ENCODE results near the gene DSTN. TPM values are rescaled to one million over a fixed set of nuclear protein-coding genes. Genes with fewer than 3 reads are reported as not detected.
A peak's percentile ranks its signal among the peaks of the same experiment; 100 is the strongest.

Gene DSTN
- total RNA-seq, 1 donor from 2014 or later, result 149 TPM

- no peak for TF ChIP-seq CTCF (IDR thresholded peaks at IDR 0.05; ENCODE audit: insufficient read depth, low read length, severe bottlenecking)
- FAIRE-seq (peak; percentile 73), DNase-seq (ENCODE audit: low read depth) (no peak)
- H3K4me3 ChIP-seq (ENCODE audit: low read depth, low read length), result no peak overlapping the region
- peaks cover 49% of the 10 kb centered on the region for H3K36me3 ChIP-seq (ENCODE audit: control insufficient read depth, insufficient read depth, low read length)
- no peaks in the 10 kb centered on the region for H3K27me3 ChIP-seq (ENCODE audit: control insufficient read depth, insufficient read depth, low read length)
These were observed 69.0 kb downstream of the DSTN start for GRCh38 chr20:17638835-17639407.

- no peaks in the 10 kb centered on the region for H3K27me3 ChIP-seq (ENCODE audit: control insufficient read depth, insufficient read depth, low read length)
- DNase-seq (ENCODE audit: low read depth) (no peak), FAIRE-seq (no peak)
- peaks cover 41% of the 10 kb centered on the region for H3K36me3 ChIP-seq (ENCODE audit: control insufficient read depth, insufficient read depth, low read length)
- no peak for TF ChIP-seq CTCF (IDR thresholded peaks at IDR 0.05; ENCODE audit: insufficient read depth, low read length, severe bottlenecking)
- H3K4me3 ChIP-seq (ENCODE audit: low read depth, low read length), result no peak overlapping the region
These were observed 70.4 kb downstream of the DSTN start for GRCh38 chr20:17640146-17640874.

- no peak overlapping the region for H3K4me3 ChIP-seq (ENCODE audit: low read depth, low read length)
- DNase-seq (ENCODE audit: low read depth) (no peak), FAIRE-seq (no peak)
- no peaks in the 10 kb centered on the region for H3K27me3 ChIP-seq (ENCODE audit: control insufficient read depth, insufficient read depth, low read length)
- TF ChIP-seq CTCF (IDR thresholded peaks at IDR 0.05; ENCODE audit: insufficient read depth, low read length, severe bottlenecking), result no peak
- peaks cover 36% of the 10 kb centered on the region for H3K36me3 ChIP-seq (ENCODE audit: control insufficient read depth, insufficient read depth, low read length)
These were observed 71.1 kb downstream of the DSTN start for GRCh38 chr20:17640875-17641378.

- DNase-seq (ENCODE audit: low read depth) (no peak), FAIRE-seq (no peak)
- Histone ChIP-seq H3K4me3 (ENCODE audit: low read depth, low read length) (no peak overlapping the region), H3K36me3 (ENCODE audit: control insufficient read depth, insufficient read depth, low read length) (peaks cover 30% of the 10 kb centered on the region), H3K27me3 (ENCODE audit: control insufficient read depth, insufficient read depth, low read length) (no peaks in the 10 kb centered on the region)
- no peak for TF ChIP-seq CTCF (IDR thresholded peaks at IDR 0.05; ENCODE audit: insufficient read depth, low read length, severe bottlenecking)
These were observed 71.7 kb downstream of the DSTN start for GRCh38 chr20:17641520-17641964.

GRCh38 chr20:17641993-17642392 is 72.1 kb downstream of the DSTN start:
- TF ChIP-seq CTCF (IDR thresholded peaks at IDR 0.05; ENCODE audit: insufficient read depth, low read length, severe bottlenecking), result no peak
- Histone ChIP-seq H3K27me3 (ENCODE audit: control insufficient read depth, insufficient read depth, low read length) (no peaks in the 10 kb centered on the region), H3K36me3 (ENCODE audit: control insufficient read depth, insufficient read depth, low read length) (peaks cover 25% of the 10 kb centered on the region), H3K4me3 (ENCODE audit: low read depth, low read length) (no peak overlapping the region)
- no peak for FAIRE-seq
- DNase-seq (ENCODE audit: low read depth), result no peak
